KMS-11 (cell line): ENCODE measurements around the gene GCC1.
A peak's percentile ranks its signal among the peaks of the same experiment; 100 is the strongest.

ENCODE experiments used
- H2AFZ ChIP-seq: fragments of 200-600 bp; sonication (generic); 2 replicates; pipeline ENCODE4 v1.6.1; 2016; ENCODE audit warnings: antibody characterized with exemption, mixed run types, low read depth
- H3K27ac ChIP-seq: fragments of 200-600 bp; sonication (generic); 2 replicates; pipeline ENCODE4 v1.6.1; 2016; ENCODE audit warnings: mild to moderate bottlenecking, mixed run types
- H3K27me3 ChIP-seq: fragments of 200-600 bp; sonication (generic); 2 replicates; pipeline ENCODE4 v1.6.1; 2017; ENCODE audit warnings: mild to moderate bottlenecking, low read depth, mixed run types, moderate library complexity; ENCODE audit not compliant: insufficient read depth
- H3K36me3 ChIP-seq: fragments of 200-600 bp; sonication (generic); 2 replicates; pipeline ENCODE4 v1.6.1; 2017; ENCODE audit warnings: mild to moderate bottlenecking, mixed run types; ENCODE audit not compliant: insufficient read depth
- H3K4me1 ChIP-seq: fragments of 200-600 bp; sonication (generic); 2 replicates; pipeline ENCODE4 v1.6.1; 2016; ENCODE audit warnings: mild to moderate bottlenecking, low read depth, mixed run types; ENCODE audit not compliant: poor library complexity, severe bottlenecking
- H3K4me2 ChIP-seq: fragments of 200-600 bp; sonication (generic); 2 replicates; pipeline ENCODE4 v1.7.0; 2016; ENCODE audit warnings: mild to moderate bottlenecking, mixed run types
- H3K4me3 ChIP-seq: fragments of 200-600 bp; sonication (generic); IDR thresholded peaks from 2 replicates; pipeline ENCODE4 v1.6.1; 2017; ENCODE audit warnings: low read depth, low read length, mixed read lengths; ENCODE audit not compliant: insufficient read depth
- H3K79me2 ChIP-seq: fragments of 200-600 bp; sonication (generic); 2 replicates; pipeline ENCODE4 v1.6.1; 2016; ENCODE audit warnings: low read depth, mixed run types; ENCODE audit not compliant: insufficient read depth
- H3K9ac ChIP-seq: fragments of 200-600 bp; sonication (generic); 2 replicates; pipeline ENCODE4 v1.6.1; 2016; ENCODE audit warnings: mild to moderate bottlenecking, mixed run types
- H4K20me1 ChIP-seq: fragments of 200-600 bp; sonication (generic); 2 replicates; pipeline ENCODE4 v1.6.1; 2016; ENCODE audit warnings: mild to moderate bottlenecking, mixed run types; ENCODE audit not compliant: insufficient read depth
- TF ChIP-seq, protein P1 (sequence below): fragments of 200-600 bp; sonication (generic); conservative IDR thresholded peaks from 2 replicates; pipeline ENCODE4 v1.6.1; 2017; ENCODE audit warnings: low read depth, mild to moderate bottlenecking, antibody characterized with exemption, low read length, moderate library complexity, mixed read lengths

The GCC1 gene

DNA sequence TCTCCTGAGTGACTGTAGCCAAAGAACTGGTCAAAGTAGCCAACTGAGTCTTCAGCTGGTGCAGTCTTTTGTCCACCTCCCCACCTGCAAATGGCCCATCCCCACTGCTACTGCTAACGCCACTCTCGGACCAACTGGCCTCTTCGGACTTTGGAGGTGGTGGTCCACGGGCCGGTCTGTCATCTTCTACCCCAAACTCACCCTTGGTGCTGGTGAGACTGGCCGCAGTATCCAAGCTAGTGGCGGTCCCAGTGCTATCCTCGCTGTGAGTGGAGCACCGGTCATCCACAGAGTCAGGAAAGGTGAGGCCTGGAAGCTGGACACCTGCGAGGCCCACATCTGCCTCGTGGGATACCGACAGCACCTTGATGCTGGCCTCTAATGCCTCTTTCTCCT, 750 bp downstream of the GCC1 start:
- Histone ChIP-seq H4K20me1 (0 out of 2 replicates have a peak, but pooled peaks cover 5% of the 10 kb centered on the region), H3K4me2 (peak overlapping the region; percentile 100), H3K79me2 (peaks cover 48% of the 10 kb centered on the region), H3K4me1 (peaks cover 29% of the 10 kb centered on the region), H3K27me3 (no peaks in the 10 kb centered on the region), H3K36me3 (no peaks in the 10 kb centered on the region; the same call in 1 of the 2 replicates), H3K27ac (peak overlapping the region; percentile 42; the same call in 1 of the 2 replicates), H3K9ac (peak overlapping the region; percentile 84), H3K4me3 (peak overlapping the region; percentile 52), H2AFZ (peak overlapping the region; percentile 89; the same call in 1 of the 2 replicates)
- TF ChIP-seq, protein P1, sequence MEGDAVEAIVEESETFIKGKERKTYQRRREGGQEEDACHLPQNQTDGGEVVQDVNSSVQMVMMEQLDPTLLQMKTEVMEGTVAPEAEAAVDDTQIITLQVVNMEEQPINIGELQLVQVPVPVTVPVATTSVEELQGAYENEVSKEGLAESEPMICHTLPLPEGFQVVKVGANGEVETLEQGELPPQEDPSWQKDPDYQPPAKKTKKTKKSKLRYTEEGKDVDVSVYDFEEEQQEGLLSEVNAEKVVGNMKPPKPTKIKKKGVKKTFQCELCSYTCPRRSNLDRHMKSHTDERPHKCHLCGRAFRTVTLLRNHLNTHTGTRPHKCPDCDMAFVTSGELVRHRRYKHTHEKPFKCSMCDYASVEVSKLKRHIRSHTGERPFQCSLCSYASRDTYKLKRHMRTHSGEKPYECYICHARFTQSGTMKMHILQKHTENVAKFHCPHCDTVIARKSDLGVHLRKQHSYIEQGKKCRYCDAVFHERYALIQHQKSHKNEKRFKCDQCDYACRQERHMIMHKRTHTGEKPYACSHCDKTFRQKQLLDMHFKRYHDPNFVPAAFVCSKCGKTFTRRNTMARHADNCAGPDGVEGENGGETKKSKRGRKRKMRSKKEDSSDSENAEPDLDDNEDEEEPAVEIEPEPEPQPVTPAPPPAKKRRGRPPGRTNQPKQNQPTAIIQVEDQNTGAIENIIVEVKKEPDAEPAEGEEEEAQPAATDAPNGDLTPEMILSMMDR: no peak

DNA sequence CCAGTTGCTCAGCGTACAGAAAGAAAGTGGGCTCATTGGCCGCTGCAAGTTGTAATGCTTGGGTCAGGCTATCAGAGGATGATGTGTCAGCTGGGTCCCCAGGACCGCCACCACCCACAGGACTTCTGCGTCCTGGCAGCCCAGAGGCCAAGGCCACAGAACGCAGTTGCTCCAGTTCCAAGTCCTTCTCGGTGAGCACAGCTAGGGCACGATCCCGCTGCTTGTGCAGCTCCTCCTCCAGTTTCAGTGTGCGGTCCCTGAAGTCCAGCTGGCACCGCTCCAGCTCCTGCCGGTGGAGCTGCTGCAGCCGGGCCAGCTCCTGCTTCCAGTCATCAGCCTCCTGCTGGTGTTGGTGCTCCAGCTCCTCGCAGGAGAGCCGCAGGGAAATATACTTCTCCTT, 3.0 kb downstream of the GCC1 start:
- no peak overlapping the region for H3K9ac ChIP-seq
- no peak overlapping the region for H3K4me3 ChIP-seq
- peaks cover 36% of the 10 kb centered on the region for H3K79me2 ChIP-seq
- H2AFZ ChIP-seq: no peak overlapping the region
- no peaks in the 10 kb centered on the region; the same call in 1 of the 2 replicates for H3K36me3 ChIP-seq
- H3K27me3 ChIP-seq: no peaks in the 10 kb centered on the region
- H4K20me1 ChIP-seq: 0 out of 2 replicates have a peak, but pooled peaks cover 5% of the 10 kb centered on the region
- TF ChIP-seq, protein P1: no peak
- H3K4me1 ChIP-seq: peaks cover 18% of the 10 kb centered on the region
- H3K27ac ChIP-seq: no peak overlapping the region
- H3K4me2 ChIP-seq: no peak overlapping the region

DNA sequence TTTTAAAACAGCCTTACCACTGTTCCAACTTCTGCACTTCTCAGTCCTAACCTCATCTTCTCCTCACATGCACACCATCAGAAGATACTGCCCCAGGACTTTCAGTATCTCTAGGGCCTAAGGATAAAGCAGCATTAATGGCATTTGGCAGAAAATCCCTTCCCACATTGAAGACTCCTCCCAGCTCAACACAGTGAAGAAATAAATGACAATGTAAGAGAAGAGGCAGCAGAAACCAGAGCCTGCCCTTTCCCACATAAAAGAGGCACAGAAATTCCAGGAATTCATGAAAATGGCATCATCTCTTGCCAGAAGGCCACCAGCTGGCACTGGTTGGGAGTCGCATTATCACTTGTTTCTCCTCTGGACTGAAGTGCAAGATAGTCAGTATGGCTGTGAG, 3.7 kb downstream of the GCC1 start:
- Histone ChIP-seq H3K9ac (no peak overlapping the region), H3K4me2 (no peak overlapping the region), H3K27me3 (no peaks in the 10 kb centered on the region), H3K4me1 (peaks cover 18% of the 10 kb centered on the region), H3K4me3 (no peak overlapping the region), H4K20me1 (0 out of 2 replicates have a peak, but pooled peaks cover 5% of the 10 kb centered on the region), H3K79me2 (peaks cover 36% of the 10 kb centered on the region), H3K36me3 (no peaks in the 10 kb centered on the region; the same call in 1 of the 2 replicates), H2AFZ (no peak overlapping the region), H3K27ac (no peak overlapping the region)
- TF ChIP-seq, protein P1: no peak

DNA sequence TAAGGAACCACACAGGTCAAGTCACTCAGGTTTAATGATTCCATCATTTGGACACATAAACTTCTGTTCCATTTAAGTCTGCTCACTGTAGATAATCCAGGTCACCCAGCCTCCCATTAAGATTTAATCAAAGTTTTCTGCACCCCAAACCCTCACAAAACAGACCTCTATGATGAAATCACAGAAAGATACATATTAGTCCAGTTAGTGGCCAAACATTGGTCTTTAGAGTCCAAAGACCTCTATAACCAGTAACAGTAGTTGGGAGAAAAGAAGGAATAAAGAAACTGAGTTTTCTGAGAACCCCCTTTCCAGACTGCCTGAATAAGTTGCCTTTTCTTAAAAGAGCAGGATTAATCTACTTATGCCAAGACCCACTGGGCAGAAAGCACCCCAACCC, 4.8 kb downstream of the GCC1 start:
- TF ChIP-seq, protein P1: no peak
- no peaks in the 10 kb centered on the region; the same call in 1 of the 2 replicates for H3K36me3 ChIP-seq
- H3K27ac ChIP-seq: no peak overlapping the region
- 0 out of 2 replicates have a peak, but pooled peaks cover 5% of the 10 kb centered on the region for H4K20me1 ChIP-seq
- no peak overlapping the region for H3K4me3 ChIP-seq
- H2AFZ ChIP-seq: no peak overlapping the region
- peaks cover 14% of the 10 kb centered on the region for H3K4me1 ChIP-seq
- no peak overlapping the region for H3K9ac ChIP-seq
- H3K4me2 ChIP-seq: no peak overlapping the region
- peaks cover 36% of the 10 kb centered on the region for H3K79me2 ChIP-seq
- H3K27me3 ChIP-seq: no peaks in the 10 kb centered on the region
